Testis (tissue), 2 donors: ENCODE measurements around the gene SH3RF1.

Experiments
- POLR2A ChIP-seq: fragments of 450-650 bp; IDR thresholded peaks from one replicate; pipeline ENCODE4 v1.6.1; 2017; ENCODE audit warnings: antibody characterized with exemption, mild to moderate bottlenecking, moderate library complexity
- TF ChIP-seq, protein P1 (sequence below), 3 experiments: fragments of 450-650 bp in 2 of 3; fragments of 200-600 bp in 1 of 3; sonication (generic) in 1 of 3; IDR thresholded peaks; one replicate each; pipeline ENCODE4 v1.5.1; 2016 to 2019; ENCODE audit warnings: antibody characterized with exemption in 3 of 3, mild to moderate bottlenecking in 2 of 3, moderate library complexity in 1 of 3

DNA sequence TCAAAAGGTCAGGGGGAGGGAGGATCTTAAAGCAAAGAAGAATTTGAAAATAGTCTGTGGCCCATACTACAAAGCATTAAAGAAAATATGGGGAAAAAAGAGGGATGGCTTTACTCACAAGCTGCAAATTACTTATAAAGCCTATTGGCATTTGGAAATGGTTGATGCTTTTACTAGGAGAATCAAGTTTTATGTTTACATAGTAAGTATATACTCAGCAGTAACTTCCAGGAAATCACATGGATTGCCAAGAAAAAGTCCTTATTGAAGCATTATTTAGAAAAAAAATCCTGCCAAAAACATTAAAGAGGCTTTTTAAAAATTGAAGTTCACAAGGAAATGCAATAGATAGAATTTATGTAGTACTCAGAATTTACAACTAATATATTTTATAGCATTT lies 8.4 kb upstream of the SH3RF1 start:
- TF ChIP-seq, protein P1, sequence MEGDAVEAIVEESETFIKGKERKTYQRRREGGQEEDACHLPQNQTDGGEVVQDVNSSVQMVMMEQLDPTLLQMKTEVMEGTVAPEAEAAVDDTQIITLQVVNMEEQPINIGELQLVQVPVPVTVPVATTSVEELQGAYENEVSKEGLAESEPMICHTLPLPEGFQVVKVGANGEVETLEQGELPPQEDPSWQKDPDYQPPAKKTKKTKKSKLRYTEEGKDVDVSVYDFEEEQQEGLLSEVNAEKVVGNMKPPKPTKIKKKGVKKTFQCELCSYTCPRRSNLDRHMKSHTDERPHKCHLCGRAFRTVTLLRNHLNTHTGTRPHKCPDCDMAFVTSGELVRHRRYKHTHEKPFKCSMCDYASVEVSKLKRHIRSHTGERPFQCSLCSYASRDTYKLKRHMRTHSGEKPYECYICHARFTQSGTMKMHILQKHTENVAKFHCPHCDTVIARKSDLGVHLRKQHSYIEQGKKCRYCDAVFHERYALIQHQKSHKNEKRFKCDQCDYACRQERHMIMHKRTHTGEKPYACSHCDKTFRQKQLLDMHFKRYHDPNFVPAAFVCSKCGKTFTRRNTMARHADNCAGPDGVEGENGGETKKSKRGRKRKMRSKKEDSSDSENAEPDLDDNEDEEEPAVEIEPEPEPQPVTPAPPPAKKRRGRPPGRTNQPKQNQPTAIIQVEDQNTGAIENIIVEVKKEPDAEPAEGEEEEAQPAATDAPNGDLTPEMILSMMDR (IDR thresholded peaks at IDR 0.05), result no peak
- no peak for TF ChIP-seq POLR2A
